GM12874 (cell line): ENCODE results near the gene PRKG1.

Experiments
- CTCF ChIP-seq: IDR thresholded peaks from 2 replicates; pipeline ENCODE4 v1.5.1; 2011; ENCODE audit warnings: low read depth, mild to moderate bottlenecking, control low read depth, low read length, moderate library complexity; ENCODE audit not compliant: insufficient read depth

PRKG1 gene

GRCh38 chr10:51905032-51905431 is 830.7 kb downstream of the PRKG1 start:
- TF ChIP-seq CTCF = no peak

GRCh38 chr10:51907361-51907760 is 833.1 kb downstream of the PRKG1 start:
- TF ChIP-seq CTCF = no peak

- TF ChIP-seq CTCF = no peak
Observed at GRCh38 chr10:51910189-51910588, 835.9 kb downstream of the PRKG1 start.

- TF ChIP-seq CTCF = no peak
Observed at GRCh38 chr10:51910596-51910995, 836.3 kb downstream of the PRKG1 start.

- TF ChIP-seq CTCF = no peak
Observed at GRCh38 chr10:51911723-51912122, 837.4 kb downstream of the PRKG1 start.

GRCh38 chr10:51915031-51915542 is 840.8 kb downstream of the PRKG1 start:
- TF ChIP-seq CTCF = no peak

- TF ChIP-seq CTCF = no peak
Observed at GRCh38 chr10:51918440-51918839, 844.2 kb downstream of the PRKG1 start.
